GM19395 (cell line): ENCODE measurements around the gene OSBPL9.

Source experiments
- ATAC-seq: cut with Tn5 transposase; IDR thresholded peaks from one replicate; pipeline ENCODE4 v1.9.1; 2021; ENCODE audit warnings: mild to moderate bottlenecking, moderate library complexity; ENCODE audit not compliant: unreplicated experiment

The OSBPL9 gene

GRCh38 chr1:51616903-51617708, at the start of gene OSBPL9:
Gene OSBPL9 (plus strand): TSS chr1:51617092. CDS start chr1:51617111, 19 bp downstream.
- peak; percentile 94 for ATAC-seq

- ATAC-seq = no peak
These were observed 49.2 kb upstream of the OSBPL9 start for GRCh38 chr1:51567653-51568052.

GRCh38 chr1:51568231-51568935, 48.5 kb upstream of the OSBPL9 start:
- no peak for ATAC-seq

GRCh38 chr1:51569284-51570062, 47.4 kb upstream of the OSBPL9 start:
- ATAC-seq = peak; percentile 78

GRCh38 chr1:51570063-51570710, 46.7 kb upstream of the OSBPL9 start:
- peak; percentile 46 for ATAC-seq

- ATAC-seq = no peak
These were observed 44.5 kb upstream of the OSBPL9 start for GRCh38 chr1:51572365-51572764.

GRCh38 chr1:51574796-51575195, 42.1 kb upstream of the OSBPL9 start:
- no peak for ATAC-seq

- ATAC-seq = no peak
These were observed 41.3 kb upstream of the OSBPL9 start for GRCh38 chr1:51575406-51576084.

GRCh38 chr1:51576085-51576444, 40.8 kb upstream of the OSBPL9 start:
- no peak for ATAC-seq

- ATAC-seq = no peak
These were observed 40.0 kb upstream of the OSBPL9 start for GRCh38 chr1:51576923-51577322.

GRCh38 chr1:51578383-51579109, 38.3 kb upstream of the OSBPL9 start:
- peak; percentile 77 for ATAC-seq

GRCh38 chr1:51581238-51581637, 35.7 kb upstream of the OSBPL9 start:
- no peak for ATAC-seq

- no peak for ATAC-seq
These were observed 33.4 kb upstream of the OSBPL9 start for GRCh38 chr1:51583532-51583931.

GRCh38 chr1:51584021-51584420, 32.9 kb upstream of the OSBPL9 start:
- no peak for ATAC-seq

- no peak for ATAC-seq
These were observed 24.2 kb upstream of the OSBPL9 start for GRCh38 chr1:51592711-51593110.

GRCh38 chr1:51594716-51595115, 22.2 kb upstream of the OSBPL9 start:
- ATAC-seq = no peak

GRCh38 chr1:51600529-51600928, 16.4 kb upstream of the OSBPL9 start:
- no peak for ATAC-seq

GRCh38 chr1:51600965-51601364, 15.9 kb upstream of the OSBPL9 start:
- ATAC-seq = no peak

GRCh38 chr1:51605961-51606723, 10.8 kb upstream of the OSBPL9 start:
- no peak for ATAC-seq
